Parathyroid adenoma (tissue), 2 donors: ENCODE measurements around the gene CD81.

Source experiments
- H2AFZ ChIP-seq: fragments of 300-600 bp; sonication (generic); one replicate; pipeline ENCODE4 v1.7.0; 2017; ENCODE audit warnings: antibody characterized with exemption, mild to moderate bottlenecking
- H3K27ac ChIP-seq: fragments of 300-600 bp; sonication (generic); one replicate; pipeline ENCODE4 v1.7.0; 2017
- H3K27me3 ChIP-seq: fragments of 300-600 bp; sonication (generic); one replicate; pipeline ENCODE4 v1.7.0; 2017; ENCODE audit warnings: low read length; ENCODE audit not compliant: control insufficient read depth, insufficient read depth
- H3K36me3 ChIP-seq: fragments of 300-600 bp; sonication (generic); one replicate; pipeline ENCODE4 v1.7.0; 2017; ENCODE audit warnings: low read length; ENCODE audit not compliant: control insufficient read depth, insufficient read depth
- H3K4me1 ChIP-seq: fragments of 300-600 bp; sonication (generic); one replicate; pipeline ENCODE4 v1.7.0; 2017; ENCODE audit warnings: control low read depth
- H3K4me2 ChIP-seq: fragments of 300-600 bp; sonication (generic); one replicate; pipeline ENCODE4 v1.7.0; 2017; ENCODE audit warnings: low read length
- H3K4me3 ChIP-seq: fragments of 300-600 bp; sonication (generic); one replicate; pipeline ENCODE4 v1.7.0; 2017; ENCODE audit warnings: low read depth, low read length
- H3K79me2 ChIP-seq: fragments of 300-600 bp; sonication (generic); one replicate; pipeline ENCODE4 v1.7.0; 2017; ENCODE audit warnings: control low read depth
- H3K9ac ChIP-seq: fragments of 300-600 bp; sonication (generic); one replicate; pipeline ENCODE4 v1.7.0; 2017; ENCODE audit warnings: mild to moderate bottlenecking
- H3K9me3 ChIP-seq: fragments of 300-600 bp; sonication (generic); one replicate; pipeline ENCODE4 v1.7.0; 2017; ENCODE audit warnings: low read length; ENCODE audit not compliant: control insufficient read depth
- CTCF ChIP-seq: fragments of 300-600 bp; sonication (generic); IDR thresholded peaks from one replicate; pipeline ENCODE4 v1.7.0; 2017; ENCODE audit warnings: antibody characterized with exemption, mild to moderate bottlenecking
- donor health status: primary hyperparathyroidism.

CD81 gene

GRCh38 chr11:2437516-2437915 is 60.4 kb downstream of the CD81 start:
- no peak overlapping the region for H3K9ac ChIP-seq
- no peaks in the 10 kb centered on the region for H3K9me3 ChIP-seq
- TF ChIP-seq CTCF, result no peak
- H2AFZ ChIP-seq, result no peak overlapping the region
- no peak overlapping the region for H3K27ac ChIP-seq
- no peak overlapping the region for H3K4me2 ChIP-seq
- no peaks in the 10 kb centered on the region for H3K4me1 ChIP-seq
- no peak overlapping the region for H3K4me3 ChIP-seq
- no peaks in the 10 kb centered on the region for H3K27me3 ChIP-seq
- no peaks in the 10 kb centered on the region for H3K36me3 ChIP-seq
- no peaks in the 10 kb centered on the region for H3K79me2 ChIP-seq

- Histone ChIP-seq H3K27me3 (no peaks in the 10 kb centered on the region), H3K27ac (no peak overlapping the region)
These were observed 62.7 kb downstream of the CD81 start for GRCh38 chr11:2439820-2440219.

GRCh38 chr11:2440646-2441045 is 63.5 kb downstream of the CD81 start:
- Histone ChIP-seq H3K27me3 (no peaks in the 10 kb centered on the region), H3K4me1 (no peaks in the 10 kb centered on the region), H3K27ac (no peak overlapping the region), H3K79me2 (peaks cover under 1% of the 10 kb centered on the region), H3K4me3 (no peak overlapping the region), H3K9me3 (no peaks in the 10 kb centered on the region), H3K4me2 (no peak overlapping the region), H2AFZ (no peak overlapping the region), H3K9ac (no peak overlapping the region), H3K36me3 (no peaks in the 10 kb centered on the region)
- TF ChIP-seq CTCF, result no peak

More at GRCh38 chr11:2439820-2440219, 62.7 kb downstream of the CD81 start:
- H3K9ac ChIP-seq, result no peak overlapping the region
- no peak for TF ChIP-seq CTCF
- H3K9me3 ChIP-seq, result no peaks in the 10 kb centered on the region
- H3K4me3 ChIP-seq, result no peak overlapping the region
- no peak overlapping the region for H3K4me2 ChIP-seq
- no peaks in the 10 kb centered on the region for H3K36me3 ChIP-seq
- H3K4me1 ChIP-seq, result no peaks in the 10 kb centered on the region
- H2AFZ ChIP-seq, result no peak overlapping the region
- no peaks in the 10 kb centered on the region for H3K79me2 ChIP-seq

GRCh38 chr11:2441171-2441570 is 64.1 kb downstream of the CD81 start:
- TF ChIP-seq CTCF, result no peak
- H3K79me2 ChIP-seq, result peaks cover 5% of the 10 kb centered on the region
- H3K4me2 ChIP-seq, result no peak overlapping the region
- H3K27me3 ChIP-seq, result no peaks in the 10 kb centered on the region
- no peaks in the 10 kb centered on the region for H3K36me3 ChIP-seq
- H3K4me3 ChIP-seq, result no peak overlapping the region
- H3K4me1 ChIP-seq, result no peaks in the 10 kb centered on the region
- H3K27ac ChIP-seq, result no peak overlapping the region
- no peaks in the 10 kb centered on the region for H3K9me3 ChIP-seq
- no peak overlapping the region for H2AFZ ChIP-seq
- H3K9ac ChIP-seq, result no peak overlapping the region

- Histone ChIP-seq H3K36me3 (no peaks in the 10 kb centered on the region), H3K4me1 (no peaks in the 10 kb centered on the region), H3K27ac (no peak overlapping the region), H3K9me3 (no peaks in the 10 kb centered on the region), H3K79me2 (peaks cover 13% of the 10 kb centered on the region), H3K4me3 (no peak overlapping the region), H3K4me2 (no peak overlapping the region), H3K27me3 (no peaks in the 10 kb centered on the region), H3K9ac (no peak overlapping the region), H2AFZ (no peak overlapping the region)
- no peak for TF ChIP-seq CTCF
These were observed 65.5 kb downstream of the CD81 start for GRCh38 chr11:2442589-2442988.
